UCSD-AML1 (cell line): ENCODE data around the gene CIB2.
"Not testable (repeated sequence)": the region's sequence is repeated elsewhere in the genome, so short reads cannot be mapped to it uniquely, and the experiment has no call there.

Source experiments
- DNase-seq: peaks from one replicate; lab custom pipeline; 2025; ENCODE audit not compliant: unreplicated experiment; lab: John Stamatoyannopoulos, UW

CIB2 gene

GRCh38 chr15:78131295-78132061 lies at the start of gene CIB2:
CIB2 (minus strand) TSS chr15:78131445; CDS start chr15:78131215, 230 bp downstream.
- DNase-seq = peak; percentile 81

DNA sequence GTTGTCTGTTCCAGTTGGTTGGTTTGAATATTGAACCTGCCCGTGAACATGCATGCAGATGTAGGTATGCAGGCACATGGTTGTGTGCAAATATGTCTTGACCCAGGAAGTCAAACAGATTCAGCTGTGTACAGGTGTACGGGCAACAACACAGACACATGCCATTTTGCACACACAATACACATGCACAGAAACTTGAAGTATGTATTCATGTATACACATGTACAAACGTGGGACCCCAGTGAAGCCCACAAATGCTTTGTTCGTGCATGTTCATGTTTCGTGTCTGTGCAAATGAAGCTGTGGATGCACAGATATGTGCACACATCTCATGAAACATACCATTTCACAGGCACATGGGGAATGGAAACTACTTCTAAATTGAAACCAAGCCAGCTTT lies 48.7 kb upstream of the CIB2 start:
- no peak for DNase-seq

DNA sequence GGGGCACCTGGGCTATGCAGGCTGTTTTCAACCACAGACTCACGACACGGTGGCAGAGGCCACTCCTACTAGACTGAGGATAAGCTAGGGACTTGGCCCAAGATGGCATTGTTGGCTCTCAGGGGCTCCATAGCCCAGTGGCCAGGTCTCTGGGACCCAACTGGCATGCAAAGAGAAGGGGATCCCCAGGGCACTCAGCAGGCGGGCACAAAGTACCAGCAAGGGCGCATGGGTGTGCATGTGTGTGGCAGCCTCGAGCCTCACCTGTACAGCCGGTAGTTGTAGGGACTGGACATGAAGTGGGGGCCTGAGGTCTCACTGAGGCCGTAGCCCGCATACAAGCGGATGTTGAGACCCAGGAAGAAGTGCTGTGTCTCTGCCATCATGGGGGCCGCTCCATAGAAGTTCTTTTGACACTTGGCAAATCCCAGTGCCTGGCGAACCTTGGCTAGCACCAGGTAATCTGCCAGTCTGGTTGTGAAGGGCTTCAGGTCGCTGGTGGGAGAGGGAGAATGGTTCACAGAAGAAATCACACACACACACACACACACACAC lies 48.1 kb upstream of the CIB2 start:
- DNase-seq = no peak

DNA sequence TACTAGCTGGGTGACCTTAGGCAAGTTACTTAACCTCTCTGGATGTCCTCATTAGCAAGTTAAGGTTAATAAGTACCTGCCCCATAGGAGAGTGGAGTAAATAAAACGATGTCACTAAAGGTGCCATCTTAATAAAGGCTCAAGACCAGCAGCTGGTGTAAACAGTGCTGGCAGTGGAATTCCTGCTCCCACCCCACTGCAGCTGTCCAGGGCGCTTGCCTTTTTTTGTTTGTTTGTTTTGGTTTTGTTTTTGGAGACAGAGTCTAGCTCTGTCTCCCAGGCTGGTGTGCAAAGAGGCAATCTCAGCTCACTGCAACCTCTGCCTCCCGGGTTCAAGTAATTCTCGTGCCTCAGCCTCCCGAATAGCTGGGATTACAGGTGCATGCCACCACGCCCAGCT lies 46.8 kb upstream of the CIB2 start:
- DNase-seq = no peak

DNA sequence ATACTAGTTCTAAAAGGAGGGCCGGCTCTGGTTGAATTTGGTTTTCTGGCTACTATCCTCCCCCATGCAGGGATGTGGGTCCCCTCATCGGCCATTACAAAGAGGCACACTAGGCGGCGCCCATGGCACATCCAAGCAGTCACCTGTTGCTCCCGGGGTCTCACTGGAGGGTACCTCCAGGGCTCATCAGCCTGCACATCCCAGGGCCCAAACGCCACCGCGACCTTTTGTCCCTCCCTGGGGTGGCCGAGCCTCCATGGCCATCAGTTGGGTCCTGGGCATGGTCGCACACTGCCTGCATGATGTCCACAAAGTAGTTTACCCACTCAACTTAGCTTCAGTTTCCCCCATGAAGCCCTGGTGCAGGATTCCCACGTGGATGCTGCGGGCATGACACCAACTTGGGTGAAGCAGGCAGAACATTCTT lies 46.2 kb upstream of the CIB2 start:
- peak; percentile 48 for DNase-seq

DNA sequence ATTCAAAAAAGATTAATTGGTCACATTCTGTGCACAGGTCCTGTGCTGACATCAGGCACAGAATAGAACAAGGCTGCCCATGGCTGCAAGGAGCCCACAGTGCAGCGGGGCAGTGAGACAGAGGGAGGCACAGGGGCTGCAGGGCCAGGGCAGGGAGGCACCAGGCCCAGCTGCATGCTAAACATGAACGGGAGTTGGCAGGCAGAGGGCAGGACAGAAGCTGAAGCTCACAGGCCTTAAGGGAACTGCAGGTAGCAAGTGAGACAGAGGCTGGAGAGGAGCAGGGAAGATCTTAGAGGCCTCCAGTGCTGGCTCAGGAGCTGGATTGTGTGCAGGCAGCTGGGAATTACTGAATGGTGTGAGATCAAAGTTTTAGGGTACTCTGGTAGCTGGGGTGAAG lies 44.1 kb upstream of the CIB2 start:
- DNase-seq = no peak

GRCh38 chr15:78174401-78174800 lies 43.2 kb upstream of the CIB2 start:
- DNase-seq = peak; percentile 26

- DNase-seq = no peak
Measured at GRCh38 chr15:78171864-78172472, 40.7 kb upstream of the CIB2 start.

DNA sequence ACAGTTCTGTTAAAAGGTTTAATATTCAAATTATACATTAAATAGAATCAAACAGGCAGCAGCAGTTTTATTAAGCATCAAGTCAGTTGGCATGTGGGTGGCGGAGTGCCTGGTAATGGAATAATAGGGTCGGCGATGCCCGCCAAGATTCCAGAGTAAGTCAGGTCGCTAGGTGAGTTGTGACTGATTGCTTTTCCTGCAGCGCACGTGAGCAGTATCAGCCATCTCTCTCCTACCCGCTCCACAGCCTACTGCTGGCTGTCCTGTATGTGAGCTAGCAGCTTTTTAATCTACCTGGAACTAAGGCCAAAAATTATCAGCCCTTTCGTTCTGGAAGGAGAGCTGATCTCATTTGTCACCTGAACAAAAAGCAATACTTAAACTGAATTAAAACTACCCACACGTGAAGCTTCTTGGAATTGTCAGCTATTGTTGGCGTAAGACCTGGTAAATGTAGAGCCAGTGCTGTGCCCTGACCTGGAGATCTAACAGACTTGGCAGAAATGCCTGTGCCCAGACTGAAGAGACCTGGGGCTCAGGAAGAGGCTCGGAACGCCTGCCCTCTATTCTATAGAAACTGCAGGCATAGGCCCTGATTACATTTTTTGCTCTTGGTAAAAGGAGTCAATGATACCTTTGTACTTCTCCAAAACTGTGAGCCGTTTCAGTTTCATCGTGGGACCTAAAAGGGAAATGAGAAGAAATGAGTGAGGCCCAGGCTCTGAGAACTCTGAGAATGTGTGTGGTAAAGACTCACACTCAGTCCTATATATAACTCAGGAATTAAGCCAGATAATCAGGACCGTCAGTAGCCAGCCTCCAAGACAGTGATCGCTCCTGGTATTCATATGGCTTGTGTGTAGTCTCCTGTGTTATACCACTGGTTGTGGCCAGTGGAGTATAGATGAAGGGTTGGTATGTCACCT lies 39.9 kb upstream of the CIB2 start:
- no peak for DNase-seq

DNA sequence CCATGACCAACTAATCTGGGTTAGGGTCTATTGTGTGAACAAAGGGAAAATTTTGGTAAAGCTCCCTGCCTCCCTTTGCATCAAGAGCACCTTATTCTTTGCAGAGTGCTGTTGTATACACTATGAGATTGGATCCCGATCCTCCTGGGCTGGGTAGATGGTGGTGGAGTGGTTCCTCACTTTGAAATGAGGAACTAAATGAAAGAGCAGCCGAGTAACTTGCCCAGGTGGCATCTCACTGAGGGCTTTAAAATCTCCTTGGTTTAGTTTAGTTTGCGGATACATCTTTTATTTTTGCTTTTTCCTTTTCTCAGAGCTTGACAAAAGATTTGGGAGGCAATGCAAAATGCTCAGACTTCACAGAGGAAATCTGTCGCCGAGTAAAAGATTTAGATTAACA lies 37.4 kb upstream of the CIB2 start:
- no peak for DNase-seq

GRCh38 chr15:78167227-78167888 lies 36.1 kb upstream of the CIB2 start:
- DNase-seq = no peak

- no peak for DNase-seq
Measured at GRCh38 chr15:78164010-78164409, 32.8 kb upstream of the CIB2 start.

DNA sequence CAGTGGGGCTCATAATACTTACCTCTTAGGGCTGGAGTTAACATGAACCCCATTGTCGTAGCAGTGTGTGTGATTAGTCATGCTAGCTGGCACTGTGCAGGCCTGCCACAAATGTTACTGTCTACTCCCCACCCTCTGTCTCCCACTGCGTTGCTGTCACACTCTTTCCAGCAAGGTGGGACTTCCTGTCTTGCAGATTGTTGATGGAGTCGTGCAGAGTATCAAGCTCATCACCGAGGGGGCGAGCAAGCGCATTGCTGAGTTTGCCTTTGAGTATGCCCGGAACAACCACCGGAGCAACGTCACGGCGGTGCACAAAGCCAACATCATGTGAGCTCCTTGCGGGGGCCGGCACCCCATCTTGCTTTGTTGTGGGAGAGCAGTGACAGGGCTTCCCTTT lies 30.8 kb upstream of the CIB2 start:
- DNase-seq = no peak

GRCh38 chr15:78159395-78159794 lies 28.1 kb upstream of the CIB2 start:
- no peak for DNase-seq

DNA sequence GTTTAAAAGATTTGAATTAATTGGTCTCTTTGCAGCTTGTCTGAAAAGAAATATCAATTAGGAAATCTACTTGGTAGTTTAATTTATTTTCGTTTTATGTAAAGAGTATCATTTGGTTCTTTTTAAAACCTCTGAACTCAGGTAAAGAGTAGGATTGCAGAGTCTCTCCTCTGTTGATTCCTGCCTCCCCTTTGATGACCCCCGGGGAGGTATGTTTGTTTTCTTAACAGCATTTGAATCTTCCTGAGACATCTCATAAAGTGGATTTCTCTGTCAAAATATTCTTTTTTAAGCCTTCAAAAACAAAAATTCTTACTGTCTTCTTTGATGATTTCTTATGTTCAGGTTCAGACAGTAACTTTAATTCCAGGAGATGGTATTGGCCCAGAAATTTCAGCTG lies 26.0 kb upstream of the CIB2 start:
- no peak for DNase-seq

- no peak for DNase-seq
Measured at GRCh38 chr15:78156653-78157052, 25.4 kb upstream of the CIB2 start.

DNA sequence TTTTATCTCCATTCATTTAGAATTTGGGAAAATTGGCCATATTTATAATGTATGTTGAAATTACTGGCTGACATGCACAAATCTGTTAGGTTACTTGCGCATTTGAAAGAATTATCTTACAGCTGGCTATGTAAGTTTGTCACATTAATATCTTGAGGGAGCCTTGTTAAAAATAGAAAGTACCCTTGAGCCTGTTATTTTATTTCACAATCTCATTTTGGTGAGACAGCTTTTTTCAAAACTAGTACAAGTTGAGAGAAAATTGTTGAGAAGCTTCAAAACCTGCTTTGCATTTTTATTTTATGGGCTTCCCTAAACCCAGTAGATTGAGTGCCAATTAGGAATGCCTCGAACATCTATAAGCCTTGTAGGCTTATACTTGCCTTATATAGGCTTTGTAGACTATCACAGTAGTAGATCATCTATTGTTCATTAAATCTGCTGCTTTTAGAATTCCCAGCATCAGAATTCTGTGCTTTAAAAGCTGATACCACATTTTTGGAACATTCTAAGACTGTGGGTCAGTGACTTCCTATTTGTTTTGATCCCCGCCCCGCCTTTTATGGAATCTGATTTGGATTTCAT lies 24.2 kb upstream of the CIB2 start:
- no peak for DNase-seq

GRCh38 chr15:78154955-78155354 lies 23.7 kb upstream of the CIB2 start:
- no peak for DNase-seq

DNA sequence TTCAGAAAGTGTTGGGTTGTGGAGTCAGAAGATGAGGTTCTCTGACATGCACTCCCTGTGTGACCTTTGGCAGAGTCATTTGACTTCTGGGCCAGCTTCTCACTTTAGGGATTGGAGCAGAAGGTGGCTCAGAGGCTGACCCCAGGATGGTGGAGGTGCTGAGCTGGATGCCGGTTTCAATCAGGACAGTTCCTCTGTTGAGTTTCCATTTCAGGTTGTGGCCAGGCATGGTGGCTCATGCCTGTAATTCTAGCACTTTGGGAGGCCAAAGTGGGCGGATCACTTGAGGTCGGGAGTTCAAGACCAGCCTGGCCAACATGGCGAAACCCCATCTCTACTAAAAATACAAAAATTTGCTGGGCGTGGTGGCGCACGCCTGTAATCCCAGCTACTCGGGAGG lies 19.8 kb upstream of the CIB2 start:
- DNase-seq = not testable (repeated sequence)
